ENCODE data around the gene PCGF3.
"Not testable (repeated sequence)": the region's sequence is repeated elsewhere in the genome, so short reads cannot be mapped to it uniquely, and the experiment has no call there.

PCGF3 gene

GRCh38 chr4:668219-668618, 37.4 kb upstream of the PCGF3 start:
- not testable (repeated sequence) for DNase-seq

DNA sequence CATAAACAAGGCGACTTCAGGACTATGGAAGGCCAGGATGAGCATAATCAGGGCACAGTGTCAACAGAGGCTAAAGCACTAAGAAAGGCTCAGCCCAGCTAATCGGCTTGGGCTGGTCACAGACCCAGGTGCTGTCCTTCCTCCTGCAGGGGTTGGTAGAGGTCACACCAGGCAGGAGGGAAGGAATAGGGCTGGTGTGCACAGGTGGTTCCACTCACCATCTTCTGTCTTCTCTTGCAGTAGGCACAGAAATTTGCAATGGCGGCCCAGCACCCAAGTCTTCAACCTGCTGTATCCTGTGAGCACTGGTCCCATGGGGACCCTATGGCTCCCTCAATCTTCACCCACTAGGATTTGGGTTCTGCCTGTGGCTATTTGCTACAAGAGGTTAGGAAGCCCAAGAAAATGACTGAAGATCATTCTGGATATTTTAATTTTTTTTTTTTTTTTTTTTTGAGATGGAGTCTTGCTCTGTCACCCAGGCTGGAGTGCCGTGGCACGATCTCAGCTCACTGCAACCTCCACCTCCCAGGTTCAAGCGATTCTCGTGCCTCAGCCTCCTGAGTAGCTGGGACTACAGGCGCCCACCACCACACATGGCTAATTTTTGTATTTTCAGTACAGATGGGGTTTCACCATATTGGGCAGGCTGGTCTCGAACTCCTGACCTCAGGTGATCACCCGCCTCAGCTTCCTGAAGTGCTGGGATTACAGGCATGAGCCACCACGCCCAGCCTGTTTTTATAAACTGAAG, 35.6 kb upstream of the PCGF3 start:
- DNase-seq: not testable (repeated sequence)

- no peak for DNase-seq
Measured at GRCh38 chr4:671769-672168, 33.9 kb upstream of the PCGF3 start.

DNA sequence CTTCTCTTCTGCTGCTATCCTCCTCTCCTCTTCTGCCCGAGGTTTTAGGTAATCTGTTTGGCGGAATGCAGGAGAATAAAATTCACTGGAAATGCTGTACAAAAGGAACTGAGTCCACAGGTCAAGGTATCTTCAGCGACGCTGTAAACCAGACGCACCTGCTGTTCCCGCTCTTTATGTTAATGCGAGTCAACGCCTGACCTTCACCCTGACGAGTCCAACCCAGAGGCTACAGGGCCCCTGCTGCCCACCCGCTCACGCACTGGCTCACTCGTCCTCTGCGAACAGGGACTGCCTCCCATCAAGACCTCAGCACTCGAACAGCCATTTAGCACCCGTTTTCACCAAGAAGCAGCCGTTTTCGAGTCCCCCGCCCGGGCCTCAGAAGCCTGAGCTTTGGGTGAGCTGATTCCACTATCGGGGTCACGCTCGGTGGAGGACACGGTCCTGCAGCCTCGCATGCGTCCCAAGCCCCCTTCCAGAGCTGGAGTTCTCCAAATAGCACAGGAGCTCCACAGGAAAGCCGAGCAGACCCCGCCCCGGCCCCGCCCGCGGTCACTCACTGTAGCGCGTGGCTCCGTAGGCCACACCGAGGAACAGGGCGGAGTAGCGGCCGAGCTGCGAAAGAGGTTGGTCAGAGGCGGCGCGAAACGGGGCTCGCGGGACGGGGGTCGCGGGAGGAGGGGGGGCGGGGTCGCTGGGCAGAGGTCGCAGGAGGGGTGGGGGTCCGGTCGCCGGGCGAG, 32.1 kb upstream of the PCGF3 start:
- no peak for DNase-seq

- peak; percentile 96 to 99 (median 98) for DNase-seq
Measured at GRCh38 chr4:674172-675035, 31.2 kb upstream of the PCGF3 start, which contains the start of the genes ATP5ME and MYL5. Gene ATP5ME (minus strand): TSS chr4:674276. CDS start chr4:674247, 29 bp downstream. Gene MYL5 (plus strand): TSS chr4:674542. CDS start chr4:678027, 3,485 bp downstream.

DNA sequence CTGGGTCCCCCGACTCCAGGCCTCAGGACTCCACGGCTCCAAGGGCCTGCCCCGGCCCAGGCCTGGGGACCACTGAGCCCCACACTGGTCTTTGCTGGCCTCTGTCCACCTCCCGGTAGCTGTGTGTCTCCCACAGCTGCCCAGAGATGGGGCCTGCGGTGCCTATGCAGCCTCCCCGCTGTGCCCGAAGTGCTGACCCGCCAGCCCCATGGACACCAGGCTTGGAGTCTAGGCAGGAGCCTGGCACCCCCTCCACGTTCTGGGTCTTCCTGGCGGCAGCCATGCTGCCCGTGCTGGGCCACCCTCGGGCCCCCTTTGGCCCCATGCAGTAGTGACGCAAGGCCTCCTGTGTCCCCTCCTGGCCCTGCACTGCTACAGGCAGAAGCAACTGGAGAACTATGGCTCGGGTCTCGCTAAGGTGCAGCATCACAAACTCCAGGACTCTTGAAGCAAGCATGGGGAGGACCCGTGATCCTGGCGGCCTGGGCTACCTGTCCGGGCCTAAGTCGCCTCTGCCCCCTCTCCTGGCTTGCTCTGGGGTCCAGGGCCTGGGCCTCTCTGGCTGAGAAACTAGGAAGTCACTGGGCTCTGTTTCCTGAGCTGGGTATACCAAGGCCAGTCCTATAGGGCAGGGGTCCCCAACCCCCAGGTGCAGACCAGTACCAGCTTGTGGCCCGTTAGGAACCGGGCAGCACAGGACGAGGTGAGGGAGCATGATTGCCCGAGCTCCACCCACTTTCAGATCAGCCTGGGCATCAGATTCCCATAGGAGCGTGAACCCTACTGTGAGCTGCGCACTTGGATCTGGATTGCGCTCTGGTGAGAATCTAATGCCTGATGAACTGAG, 30.4 kb upstream of the PCGF3 start:
- DNase-seq: no peak

DNA sequence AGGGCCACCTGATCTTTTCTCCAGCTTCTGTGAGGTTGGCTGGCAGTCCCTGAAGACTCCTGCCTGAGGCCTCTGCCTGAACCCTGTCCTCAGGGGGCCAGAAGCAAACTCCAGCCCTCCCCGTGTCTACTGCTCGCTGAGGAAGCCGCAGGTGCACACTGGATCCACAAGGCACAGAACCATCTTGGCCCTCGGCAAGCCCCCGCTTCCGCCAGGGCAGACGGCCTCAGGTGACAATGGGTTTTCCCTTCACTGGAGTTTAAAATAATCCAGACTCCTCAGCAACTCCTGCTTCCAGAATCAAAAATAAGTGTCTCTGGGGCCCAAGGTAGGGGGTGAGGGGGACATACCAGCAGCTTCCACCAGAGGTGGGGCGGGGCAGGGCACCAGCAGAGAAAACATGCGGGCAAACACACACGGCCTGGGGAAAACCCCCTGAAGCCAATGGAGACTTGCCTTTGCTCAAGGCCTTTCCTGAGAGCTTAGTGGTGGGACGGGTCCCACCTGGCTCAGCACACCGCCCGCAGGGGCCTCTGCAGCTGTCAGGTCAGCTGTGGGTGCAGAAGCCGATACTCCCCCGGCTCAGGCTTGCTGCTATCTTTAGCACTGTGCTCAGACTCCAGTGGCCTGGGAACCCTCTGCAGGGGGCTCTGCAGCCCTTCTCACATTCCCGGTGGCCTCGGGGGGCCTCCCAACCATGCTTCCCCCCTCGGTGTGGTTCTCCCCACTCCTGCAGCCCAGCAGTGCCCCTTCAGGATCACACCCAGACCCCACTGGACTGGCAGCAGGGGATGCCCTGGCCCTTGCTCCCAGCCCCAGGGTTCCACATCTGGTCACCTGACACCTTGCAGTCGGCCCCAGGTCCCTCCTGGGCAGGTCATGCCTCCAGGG, 29.4 kb upstream of the PCGF3 start:
- no peak for DNase-seq

DNA sequence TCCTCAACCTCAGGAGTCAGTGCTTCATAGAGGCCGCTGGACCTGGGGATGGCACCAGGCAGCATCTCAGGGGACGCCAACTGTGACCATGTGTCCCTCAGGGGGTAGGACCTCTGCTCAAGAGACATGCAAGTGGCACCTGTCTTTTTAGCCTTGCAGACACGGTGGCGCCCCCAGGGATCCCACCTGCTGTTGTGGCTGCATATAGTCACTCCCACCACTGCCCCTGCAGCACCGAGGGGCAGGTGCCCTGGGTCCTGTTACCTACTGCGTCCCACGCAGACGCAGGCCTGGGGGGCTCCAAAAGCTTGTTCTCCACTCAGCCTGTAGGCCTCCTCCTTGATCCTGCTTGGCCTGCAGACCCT, 28.8 kb upstream of the PCGF3 start:
- no peak for DNase-seq

DNA sequence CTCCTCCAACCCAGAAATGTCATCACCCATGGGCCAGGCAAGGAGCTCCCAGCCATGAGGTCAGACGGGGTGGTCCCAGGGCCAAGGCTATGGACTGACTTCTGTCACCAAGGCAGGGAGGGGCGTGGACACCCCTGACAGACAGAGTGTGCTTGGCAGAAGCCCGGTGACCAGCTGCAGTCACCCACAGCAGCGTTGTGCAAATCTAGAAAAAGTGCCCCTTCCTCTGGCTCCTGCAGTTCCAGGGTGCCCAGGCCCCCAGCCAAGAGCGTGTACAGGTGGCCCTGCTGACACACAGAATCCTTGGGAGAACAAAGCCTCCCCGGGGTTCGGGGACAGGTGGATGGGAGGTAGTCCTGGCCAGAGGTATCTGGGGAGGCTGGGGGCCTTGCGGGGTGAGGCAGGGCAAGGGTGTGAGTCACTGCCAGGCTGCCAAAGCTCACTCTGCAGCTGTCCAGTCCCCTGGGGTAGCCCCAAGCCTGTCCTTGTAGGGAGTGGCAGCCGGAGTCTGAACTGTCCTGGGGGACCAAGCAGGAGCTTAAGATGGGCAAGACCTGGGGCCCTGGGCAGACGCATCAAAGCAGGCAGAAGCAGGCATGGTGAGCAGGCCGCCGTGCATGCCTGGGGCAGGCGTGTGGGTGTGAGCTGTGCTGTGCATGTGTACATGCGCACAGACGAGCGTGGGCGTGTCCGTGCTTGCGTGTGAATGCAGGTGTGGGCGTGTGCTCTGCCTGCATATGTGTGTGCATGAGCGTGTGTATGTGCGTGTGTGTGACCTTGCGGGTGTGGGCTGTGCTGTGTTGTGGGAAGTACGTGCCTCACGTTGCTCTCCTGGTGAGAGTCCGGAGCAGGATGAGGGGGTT, 28.0 kb upstream of the PCGF3 start:
- no peak for DNase-seq

- DNase-seq: no peak
Measured at GRCh38 chr4:678331-679103, 27.1 kb upstream of the PCGF3 start.

- no peak for DNase-seq
Measured at GRCh38 chr4:679104-679481, 26.5 kb upstream of the PCGF3 start.

- no peak for DNase-seq
Measured at GRCh38 chr4:679629-680028, 26.0 kb upstream of the PCGF3 start.

DNA sequence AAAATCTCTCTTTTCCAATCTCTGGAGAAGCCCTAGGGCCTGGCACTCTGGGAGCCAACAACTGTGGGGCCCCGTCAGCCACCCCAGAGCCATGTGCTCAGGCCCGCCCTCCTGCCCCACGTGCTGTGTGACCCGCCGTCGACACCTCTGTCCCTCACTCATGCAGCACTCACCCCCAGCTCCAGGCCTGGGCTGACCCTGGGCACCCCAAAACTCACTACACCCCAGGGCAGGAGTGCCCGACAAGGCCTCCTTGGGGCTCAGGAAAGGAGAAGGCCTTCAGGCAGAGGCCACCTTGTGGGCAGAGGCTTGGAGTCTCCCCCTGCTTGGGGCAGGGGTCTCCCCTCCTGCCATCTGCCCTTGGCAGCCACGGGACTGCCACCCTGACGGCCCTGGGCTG, 25.5 kb upstream of the PCGF3 start:
- no peak for DNase-seq

DNA sequence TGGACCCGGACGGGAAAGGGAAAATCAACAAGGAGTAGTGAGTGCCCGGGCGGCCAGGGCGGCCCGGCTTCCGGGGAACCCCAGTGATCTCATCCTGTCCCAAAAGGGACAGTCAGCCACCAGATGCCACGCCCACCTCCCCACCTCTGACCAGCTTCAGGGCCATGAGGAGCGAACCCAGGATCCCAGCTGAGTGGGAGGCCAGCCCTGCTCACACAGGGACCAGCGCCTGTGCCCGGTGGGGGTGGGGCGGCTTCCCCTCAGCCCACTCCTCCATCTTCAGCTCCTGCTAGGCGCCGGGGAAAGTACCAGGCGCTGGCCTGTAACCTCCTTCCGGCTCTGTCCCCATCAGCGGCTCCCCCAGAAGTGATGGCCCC, 25.1 kb upstream of the PCGF3 start:
- no peak for DNase-seq

DNA sequence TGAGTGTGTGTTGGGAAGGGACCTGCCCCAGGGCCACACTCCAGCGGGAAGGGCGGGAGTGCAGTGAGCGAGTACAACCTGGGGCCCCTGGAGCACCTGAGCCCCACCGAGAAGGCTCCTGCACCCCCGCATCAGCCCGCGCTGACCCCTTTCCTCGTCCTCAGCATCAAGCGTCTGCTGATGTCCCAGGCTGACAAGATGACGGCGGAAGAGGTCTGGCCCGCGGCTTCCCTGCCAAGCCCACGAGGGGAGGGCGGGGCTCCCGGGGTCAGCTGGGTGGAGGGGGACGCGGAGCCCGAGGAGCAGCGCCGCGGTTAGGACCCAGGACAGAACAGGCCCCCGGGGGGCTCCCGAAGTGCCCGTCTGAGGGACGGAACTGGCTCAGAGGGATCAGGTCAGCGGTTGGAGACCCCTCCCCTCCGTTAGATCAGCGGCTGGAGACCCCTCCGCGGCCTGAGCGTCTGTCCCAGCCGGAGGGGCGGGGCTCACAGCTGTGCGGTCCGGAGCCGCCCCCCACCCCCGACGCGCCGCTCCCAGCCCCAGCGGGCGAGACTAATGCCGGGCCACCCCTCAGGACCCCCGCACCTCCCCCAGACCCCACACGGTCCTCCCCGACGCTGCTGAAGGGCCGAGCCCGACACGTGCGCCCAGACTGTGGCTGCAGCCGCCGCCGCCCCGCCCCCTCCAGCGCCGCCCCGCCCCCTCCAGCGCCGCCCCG, 24.5 kb upstream of the PCGF3 start:
- peak in 1 of 4 experiments; percentile 31 for DNase-seq

DNA sequence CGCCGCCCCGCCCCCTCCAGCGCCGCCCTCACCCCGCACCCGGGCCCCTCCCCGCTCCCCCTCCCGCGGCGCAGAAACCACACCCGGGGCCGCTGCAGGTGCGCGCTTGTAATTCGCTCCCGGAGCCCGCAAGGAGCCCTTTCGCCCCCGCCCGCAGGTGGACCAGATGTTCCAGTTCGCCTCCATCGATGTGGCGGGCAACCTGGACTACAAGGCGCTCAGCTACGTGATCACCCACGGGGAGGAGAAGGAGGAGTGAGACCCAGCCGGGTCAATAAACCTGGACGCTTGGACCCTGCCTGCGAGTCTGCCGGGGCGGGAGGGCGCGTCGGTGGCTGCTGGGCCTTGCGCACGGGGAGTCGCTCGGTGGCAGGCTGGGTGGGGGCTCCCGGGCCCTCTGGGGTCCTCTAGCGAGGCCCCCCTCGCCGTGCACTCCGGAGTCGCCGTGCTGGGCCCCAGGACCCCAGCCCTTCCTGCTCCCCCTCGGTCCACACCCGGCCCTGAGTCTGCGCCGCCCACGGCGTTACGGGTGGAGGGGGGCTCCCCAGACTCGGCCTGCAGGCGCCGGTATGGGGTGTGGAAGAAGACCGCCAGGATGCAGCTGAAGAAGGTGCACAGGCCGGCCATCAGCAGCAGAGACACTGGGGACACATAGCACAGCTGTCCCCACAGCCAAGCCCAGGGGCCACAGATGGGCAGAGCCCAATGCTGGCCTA, 23.7 kb upstream of the PCGF3 start:
- DNase-seq: peak in 1 of 4 experiments; percentile 35

- DNase-seq: no peak
Measured at GRCh38 chr4:682490-683172, 23.0 kb upstream of the PCGF3 start.
